Thoracic aorta (tissue), 2 donors: ENCODE results near the gene COA1. TPM values are rescaled to one million over a fixed set of nuclear protein-coding genes. Genes with fewer than 3 reads are reported as not detected.
A peak's percentile ranks its signal among the peaks of the same experiment; 100 is the strongest.

Experiments
- ATAC-seq: fragments of 150-250 bp; one replicate; pipeline ENCODE4 v1.8.0; 2017; ENCODE audit warnings: low read depth; ENCODE audit not compliant: insufficient number of reproducible peaks, low FRiP score
- DNase-seq: peaks from one replicate; pipeline ENCODE4 v3.0.0-alpha.2; 2020; ENCODE audit warnings: low spot score
- H3K27ac ChIP-seq, 2 donors: fragments of 200-600 bp; sonication (generic); 1 replicate in 1 of 2; 2 replicates in 1 of 2; pipeline ENCODE4 v1.5.1; 2016; ENCODE audit warnings: mild to moderate bottlenecking in 2 of 2, moderate library complexity in 2 of 2
- H3K27me3 ChIP-seq: fragments of 200-600 bp; sonication (generic); replicated peaks from 2 replicates; pipeline ENCODE4 v1.6.0; 2016; ENCODE audit warnings: mild to moderate bottlenecking; ENCODE audit not compliant: insufficient read depth
- H3K36me3 ChIP-seq: fragments of 200-600 bp; sonication (generic); one replicate; pipeline ENCODE4 v1.5.1; 2016
- H3K4me1 ChIP-seq, 2 donors: fragments of 200-600 bp; sonication (generic); 1 replicate in 1 of 2; 2 replicates in 1 of 2; pipeline versions ENCODE4 v1.5.1 to v1.6.0; 2016; ENCODE audit warnings: low read depth in 2 of 2, mild to moderate bottlenecking in 1 of 2; ENCODE audit not compliant: control insufficient read depth in 1 of 2
- H3K4me3 ChIP-seq: fragments of 200-600 bp; sonication (generic); 2 replicates; pipeline ENCODE4 v1.5.1; 2016; ENCODE audit warnings: mild to moderate bottlenecking
- H3K9me3 ChIP-seq: fragments of 200-600 bp; sonication (generic); 2 replicates; pipeline ENCODE4 v1.5.1; 2016
- CTCF ChIP-seq: fragments of 200-600 bp; sonication (generic); IDR thresholded peaks from one replicate; pipeline ENCODE4 v1.5.1; 2019; ENCODE audit warnings: antibody characterized with exemption
- total RNA-seq, 2 donors: library from RNA; depleted of rRNA; stranded (reverse); fragments of >200 nt; gene quantifications; one replicate each; pipeline versions ENCODE4 v1.1.0 to v1.2.3, GENCODE V29; 2016

The COA1 gene
- total RNA-seq, 2 donors from 2014 or later = 39.9 to 77.4 TPM

- Histone ChIP-seq H3K27ac (peak overlapping the region; percentile 44 to 57), H3K4me1 (peaks cover 26 to 60% of the 10 kb centered on the region in 2 donors), H3K36me3 (no peaks in the 10 kb centered on the region), H3K9me3 (no peaks in the 10 kb centered on the region), H3K27me3 (no peaks in the 10 kb centered on the region), H3K4me3 (no peak overlapping the region)
- no peak for DNase-seq
- no peak for TF ChIP-seq CTCF
- no peak for ATAC-seq
These were observed 103.9 kb downstream of the COA1 start for GRCh38 chr7:43625453-43625852.

GRCh38 chr7:43624156-43624555 is 105.2 kb downstream of the COA1 start:
- no peak for DNase-seq
- peak overlapping the region in 1 of 2 donors; percentile 57 for H3K27ac ChIP-seq
- no peaks in the 10 kb centered on the region for H3K9me3 ChIP-seq
- H3K36me3 ChIP-seq = no peaks in the 10 kb centered on the region
- ATAC-seq = no peak
- no peak for TF ChIP-seq CTCF
- H3K4me3 ChIP-seq = no peak overlapping the region
- no peaks in the 10 kb centered on the region for H3K27me3 ChIP-seq
- peaks cover 27 to 65% of the 10 kb centered on the region in 2 donors for H3K4me1 ChIP-seq

GRCh38 chr7:43621729-43622448 is 107.4 kb downstream of the COA1 start:
- ATAC-seq = no peak
- Histone ChIP-seq H3K27ac (peak overlapping the region; percentile 5 to 37), H3K27me3 (no peaks in the 10 kb centered on the region), H3K36me3 (no peaks in the 10 kb centered on the region), H3K9me3 (no peaks in the 10 kb centered on the region), H3K4me1 (peaks cover 47 to 78% of the 10 kb centered on the region in 2 donors), H3K4me3 (no peak overlapping the region)
- no peak for TF ChIP-seq CTCF
- no peak for DNase-seq

GRCh38 chr7:43619213-43620012 is 109.9 kb downstream of the COA1 start:
- ATAC-seq (no peak), DNase-seq (no peak)
- no peaks in the 10 kb centered on the region for H3K36me3 ChIP-seq
- no peaks in the 10 kb centered on the region for H3K9me3 ChIP-seq
- H3K4me3 ChIP-seq = no peak overlapping the region
- no peak overlapping the region for H3K27ac ChIP-seq
- TF ChIP-seq CTCF = no peak
- H3K4me1 ChIP-seq = peaks cover 34 to 65% of the 10 kb centered on the region in 2 donors
- H3K27me3 ChIP-seq = no peaks in the 10 kb centered on the region

GRCh38 chr7:43618073-43618472 is 111.2 kb downstream of the COA1 start:
- no peaks in the 10 kb centered on the region for H3K27me3 ChIP-seq
- peaks cover 38 to 68% of the 10 kb centered on the region in 2 donors for H3K4me1 ChIP-seq
- no peak for TF ChIP-seq CTCF
- DNase-seq (no peak), ATAC-seq (no peak)
- H3K27ac ChIP-seq = peak overlapping the region; percentile 65 to 75
- H3K36me3 ChIP-seq = no peaks in the 10 kb centered on the region
- no peaks in the 10 kb centered on the region for H3K9me3 ChIP-seq
- peak overlapping the region; percentile 19 for H3K4me3 ChIP-seq
